ENCODE measurements around the gene JMJD8. TPM values are rescaled to one million over a fixed set of nuclear protein-coding genes. Genes with fewer than 3 reads are reported as not detected.

JMJD8 gene
- total RNA-seq, 1 donor from 2014 or later = 47.0 TPM

DNA sequence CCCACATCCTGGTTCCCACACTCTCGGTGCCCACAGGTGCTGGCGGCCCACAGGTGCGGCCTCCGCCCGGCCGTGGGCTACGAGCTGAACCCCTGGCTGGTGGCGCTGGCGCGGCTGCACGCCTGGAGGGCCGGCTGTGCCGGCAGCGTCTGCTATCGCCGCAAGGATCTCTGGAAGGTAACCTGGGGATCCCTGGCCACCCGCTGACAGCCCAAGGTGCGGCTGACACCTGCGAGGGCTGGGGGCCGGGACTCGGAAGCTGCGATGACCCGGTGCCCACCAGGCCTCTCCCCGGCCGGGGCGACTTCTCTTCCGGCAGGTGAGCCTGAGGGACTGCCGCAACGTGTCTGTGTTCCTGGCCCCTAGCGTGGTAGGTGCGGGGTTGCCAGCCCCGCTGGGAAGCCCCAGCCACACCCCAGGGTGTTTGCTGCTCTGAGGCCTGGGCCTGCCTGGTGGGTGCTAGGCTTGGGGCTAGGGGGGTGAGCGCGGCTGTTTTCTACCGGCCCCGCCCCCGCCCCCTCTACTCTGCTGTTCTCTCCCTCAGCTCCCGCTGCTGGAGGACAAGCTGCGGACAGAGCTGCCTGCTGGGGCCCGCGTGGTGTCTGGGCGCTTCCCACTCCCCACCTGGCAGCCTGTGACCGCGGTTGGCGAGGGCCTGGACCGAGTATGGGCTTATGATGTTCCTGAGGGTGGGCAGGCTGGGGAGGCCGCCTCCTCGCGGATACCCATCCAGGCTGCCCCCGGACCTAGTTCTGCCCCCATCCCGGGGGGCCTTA is 37.8 kb upstream of the JMJD8 start:
- no peaks in the 10 kb centered on the region for H3K9me3 Mint-ChIP-seq
- H3K27ac Mint-ChIP-seq = peak overlapping the region; percentile 35
- peak overlapping the region; percentile 60 for H3K4me3 Mint-ChIP-seq
- intact Hi-C loops (cut with micrococcal nuclease) = loop anchor here (2.0 to 5.0 kb wide), 3 partner anchors 37 to 250 kb away; partner anchors contain the start of genes JMJD8 and LMF1
- TF ChIP-seq, protein P1, sequence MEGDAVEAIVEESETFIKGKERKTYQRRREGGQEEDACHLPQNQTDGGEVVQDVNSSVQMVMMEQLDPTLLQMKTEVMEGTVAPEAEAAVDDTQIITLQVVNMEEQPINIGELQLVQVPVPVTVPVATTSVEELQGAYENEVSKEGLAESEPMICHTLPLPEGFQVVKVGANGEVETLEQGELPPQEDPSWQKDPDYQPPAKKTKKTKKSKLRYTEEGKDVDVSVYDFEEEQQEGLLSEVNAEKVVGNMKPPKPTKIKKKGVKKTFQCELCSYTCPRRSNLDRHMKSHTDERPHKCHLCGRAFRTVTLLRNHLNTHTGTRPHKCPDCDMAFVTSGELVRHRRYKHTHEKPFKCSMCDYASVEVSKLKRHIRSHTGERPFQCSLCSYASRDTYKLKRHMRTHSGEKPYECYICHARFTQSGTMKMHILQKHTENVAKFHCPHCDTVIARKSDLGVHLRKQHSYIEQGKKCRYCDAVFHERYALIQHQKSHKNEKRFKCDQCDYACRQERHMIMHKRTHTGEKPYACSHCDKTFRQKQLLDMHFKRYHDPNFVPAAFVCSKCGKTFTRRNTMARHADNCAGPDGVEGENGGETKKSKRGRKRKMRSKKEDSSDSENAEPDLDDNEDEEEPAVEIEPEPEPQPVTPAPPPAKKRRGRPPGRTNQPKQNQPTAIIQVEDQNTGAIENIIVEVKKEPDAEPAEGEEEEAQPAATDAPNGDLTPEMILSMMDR (IDR thresholded peaks at IDR 0.05) = no peak
- H3K4me1 Mint-ChIP-seq = peaks cover 16% of the 10 kb centered on the region
- peaks cover 3% of the 10 kb centered on the region for H3K36me3 Mint-ChIP-seq (ENCODE audit: low read depth)
- CTCF ChIA-PET = interaction anchor here (0.9 to 2.3 kb wide), 4 partner anchors 10 to 66 kb away, joined by 3 to 12 read pairs (median 8); partner anchors contain the start of genes CHTF18, CIAO3 and RPUSD1
- DNase-seq (no peak), ATAC-seq (ENCODE audit: low read depth) (no peak)
- POLR2A ChIA-PET = interaction anchor here (0.6 to 4.4 kb wide), 12 partner anchors 8 to 339 kb away, joined by 3 to 34 read pairs (median 6); partner anchors contain the start of genes CHTF18, CIAO3, JMJD8 and RHOT2
- no peaks in the 10 kb centered on the region for H3K27me3 Mint-ChIP-seq

DNA sequence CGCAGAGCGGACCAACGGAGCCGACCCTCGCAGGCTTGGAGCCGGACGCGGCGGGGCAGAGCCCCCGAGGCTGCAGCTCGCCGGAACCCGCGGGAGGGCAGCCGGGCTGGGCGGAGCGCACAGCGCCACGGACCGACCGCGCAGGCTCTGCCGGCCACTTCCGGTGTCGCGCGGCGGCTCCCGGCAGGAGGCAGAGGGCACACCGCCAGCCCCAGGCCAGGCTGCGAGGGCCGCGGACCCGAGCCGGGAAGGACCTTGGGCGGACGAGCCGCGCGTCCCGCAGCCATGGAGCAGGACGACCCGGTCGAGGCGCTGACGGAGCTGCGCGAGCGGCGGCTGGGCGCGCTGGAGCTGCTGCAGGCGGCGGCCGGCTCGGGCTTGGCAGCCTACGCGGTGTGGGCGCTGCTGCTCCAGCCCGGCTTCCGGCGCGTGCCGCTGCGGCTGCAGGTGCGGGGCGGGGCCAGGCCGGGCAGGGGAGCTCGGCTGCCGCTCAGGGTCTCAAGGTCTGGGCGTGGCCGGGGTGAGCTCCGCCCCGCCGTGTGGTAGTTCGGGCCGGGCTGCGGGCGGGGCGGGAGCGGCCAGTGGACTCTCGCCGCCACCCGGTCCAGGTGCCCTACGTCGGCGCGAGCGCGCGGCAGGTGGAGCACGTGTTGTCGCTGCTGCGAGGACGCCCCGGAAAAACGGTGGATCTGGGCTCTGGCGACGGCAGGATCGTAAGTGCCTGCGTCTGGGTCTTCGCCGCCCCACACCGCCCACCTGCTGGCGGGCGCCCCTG is 37.0 kb upstream of the JMJD8 start, which contains the start of gene ANTKMT:
TSS of gene ANTKMT (plus strand) at position 157 of the 775 bp plus-strand sequence. CDS start at position 286, 129 bp downstream.
- DNase-seq (peak; percentile 89), ATAC-seq (ENCODE audit: low read depth) (peak; percentile 90)
- H3K4me1 Mint-ChIP-seq = peaks cover 19% of the 10 kb centered on the region
- CTCF ChIA-PET = interaction anchor here (0.9 to 2.3 kb wide), 6 partner anchors 9 to 67 kb away, joined by 3 to 12 read pairs (median 5); partner anchors contain the start of genes CHTF18, CIAO3 and RPUSD1
- POLR2A ChIA-PET = interaction anchor here (0.6 to 4.4 kb wide), 15 partner anchors 9 to 338 kb away, joined by 3 to 34 read pairs (median 5); partner anchors contain the start of genes CHTF18, CIAO3, RHOT2 and RPUSD1
- peaks cover 3% of the 10 kb centered on the region for H3K27me3 Mint-ChIP-seq
- peak within 1 kb of the TSS; percentile 73 for H3K27ac Mint-ChIP-seq
- H3K9me3 Mint-ChIP-seq = no peaks in the 10 kb centered on the region
- TF ChIP-seq, protein P1 (IDR thresholded peaks at IDR 0.05) = no peak
- H3K36me3 Mint-ChIP-seq (ENCODE audit: low read depth) = peaks cover 3% of the 10 kb centered on the region
- intact Hi-C loops (cut with micrococcal nuclease) = loop anchor here (2.0 to 5.0 kb wide), 3 partner anchors 36 to 251 kb away; partner anchors contain the start of genes JMJD8 and LMF1
- peak within 1 kb of the TSS; percentile 80 for H3K4me3 Mint-ChIP-seq

DNA sequence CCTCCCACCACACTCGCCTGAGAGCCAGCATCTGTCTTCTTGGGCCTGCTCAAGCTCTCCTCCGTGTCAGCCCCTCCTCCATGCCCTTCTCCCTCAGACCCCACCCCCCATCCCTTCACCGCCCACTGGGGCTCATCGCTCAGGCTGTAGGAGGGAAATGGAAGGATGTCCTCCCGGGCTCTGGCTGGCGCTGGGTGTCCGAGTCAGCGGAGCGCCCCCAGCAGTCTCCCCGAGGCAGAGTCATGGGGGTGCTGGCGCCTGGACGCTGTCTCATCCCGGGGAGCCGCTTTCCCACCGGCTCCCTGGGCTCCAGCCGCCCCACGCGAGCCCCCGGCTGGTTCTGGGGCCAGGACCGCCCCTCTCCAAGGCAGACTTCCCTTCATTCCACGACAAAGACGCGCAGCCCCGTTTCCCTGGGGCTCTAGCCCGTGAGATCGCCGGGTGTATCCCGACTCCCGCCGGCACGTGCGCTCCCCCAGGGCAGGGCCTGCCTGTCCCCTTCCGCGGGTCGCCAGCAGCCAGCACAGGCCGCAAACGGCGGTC is 36.4 kb upstream of the JMJD8 start:
- Mint-ChIP-seq H3K36me3 (ENCODE audit: low read depth) (peaks cover 3% of the 10 kb centered on the region), H3K27ac (peak overlapping the region; percentile 73), H3K4me3 (peak overlapping the region; percentile 80), H3K27me3 (peaks cover 3% of the 10 kb centered on the region), H3K9me3 (no peaks in the 10 kb centered on the region), H3K4me1 (peaks cover 20% of the 10 kb centered on the region)
- ChIA-PET POLR2A (interaction anchor here (0.9 to 4.4 kb wide), 11 partner anchors 8 to 338 kb away, joined by 3 to 34 read pairs (median 6); partner anchors contain the start of genes CHTF18, CIAO3, RHOT2 and RPUSD1), CTCF (interaction anchor here (0.9 to 2.3 kb wide), 6 partner anchors 8 to 66 kb away, joined by 3 to 12 read pairs (median 5); partner anchors contain the start of gene CIAO3)
- TF ChIP-seq, protein P1 (IDR thresholded peaks at IDR 0.05) = no peak
- peak; percentile 7 for ATAC-seq (ENCODE audit: low read depth)
- no peak for DNase-seq
- intact Hi-C loops (cut with micrococcal nuclease) = loop anchor here (2.0 to 5.0 kb wide), 3 partner anchors 36 to 252 kb away; partner anchors contain the start of genes JMJD8 and LMF1

DNA sequence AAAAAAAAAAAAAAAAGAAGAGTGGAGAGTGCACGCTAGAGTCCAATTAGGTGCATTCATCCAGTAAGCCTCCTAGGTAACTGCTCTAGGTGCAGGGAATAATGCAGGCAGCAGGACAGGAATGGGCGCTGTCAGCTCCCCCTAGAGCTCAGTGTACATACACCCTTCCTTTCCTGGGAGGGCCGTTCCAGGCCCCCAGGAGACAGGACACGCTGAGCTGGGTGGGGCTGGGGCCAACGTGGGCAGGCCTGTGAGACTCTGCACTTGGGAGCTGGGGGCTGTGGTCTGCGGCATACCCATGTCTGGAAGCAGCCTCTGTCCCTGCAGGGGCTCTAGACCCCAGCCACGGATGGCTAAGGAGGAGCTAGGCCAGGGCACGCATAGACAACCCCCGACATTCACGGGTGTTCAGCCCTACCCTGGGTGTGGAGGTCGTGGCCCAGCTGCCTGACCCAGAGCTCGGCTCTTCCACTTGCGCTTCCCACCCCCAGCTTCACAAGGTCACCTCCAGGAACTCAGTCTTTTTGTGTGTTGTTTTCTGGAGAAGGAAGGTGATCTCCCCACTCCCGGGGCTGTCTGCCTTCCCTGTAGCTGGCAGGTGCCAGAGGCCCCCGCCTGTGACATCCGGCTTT is 35.8 kb upstream of the JMJD8 start:
- peak overlapping the region; percentile 73 for H3K27ac Mint-ChIP-seq
- DNase-seq (no peak), ATAC-seq (ENCODE audit: low read depth) (no peak)
- H3K36me3 Mint-ChIP-seq (ENCODE audit: low read depth) = peaks cover 3% of the 10 kb centered on the region
- POLR2A ChIA-PET = interaction anchor here (1.6 to 4.4 kb wide), 4 partner anchors 10 to 68 kb away, joined by 8 to 34 read pairs (median 20); partner anchors contain the start of genes CHTF18, RPUSD1 and WDR24
- TF ChIP-seq, protein P1 (IDR thresholded peaks at IDR 0.05) = no peak
- intact Hi-C loops (cut with micrococcal nuclease) = loop anchor here (2.0 to 5.0 kb wide), 3 partner anchors 35 to 252 kb away; partner anchors contain the start of genes JMJD8 and LMF1
- no peaks in the 10 kb centered on the region for H3K9me3 Mint-ChIP-seq
- CTCF ChIA-PET = interaction anchor here (0.9 to 2.2 kb wide), 5 partner anchors 8 to 67 kb away, joined by 3 to 11 read pairs (median 4); partner anchors contain the start of gene CIAO3
- peak overlapping the region; percentile 80 for H3K4me3 Mint-ChIP-seq
- H3K4me1 Mint-ChIP-seq = peaks cover 20% of the 10 kb centered on the region
- peaks cover 3% of the 10 kb centered on the region for H3K27me3 Mint-ChIP-seq

Measured in activated B cell treated with CpG ODN at 0.5 μM for 24 hours (primary cell).